Mucosa of descending colon (tissue), 3 donors: ENCODE data around the gene BMP2K. TPM values are rescaled to one million over a fixed set of nuclear protein-coding genes. Genes with fewer than 3 reads are reported as not detected.

Experiments used
- ATAC-seq: fragments of 200-7000 bp; cut with Tn5 transposase; one replicate; pipeline ENCODE4 v1.9.1; 2020; ENCODE audit warnings: mild to moderate bottlenecking, moderate library complexity
- DNase-seq, 3 donors: peaks; one replicate each; pipeline ENCODE4 v3.0.0-alpha.2; 2020
- H3K36me3 ChIP-seq: fragments of 200-600 bp; one replicate; pipeline ENCODE4 v1.8.0; 2021; ENCODE audit warnings: low read depth, mild to moderate bottlenecking
- H3K4me1 ChIP-seq: fragments of 200-600 bp; one replicate; pipeline ENCODE4 v1.8.0; 2021; ENCODE audit warnings: low read depth, mild to moderate bottlenecking
- H3K4me3 ChIP-seq: fragments of 200-600 bp; one replicate; pipeline ENCODE4 v1.8.0; 2021; ENCODE audit warnings: mild to moderate bottlenecking
- H3K9me3 ChIP-seq: fragments of 200-600 bp; one replicate; pipeline ENCODE4 v1.8.0; 2021; ENCODE audit warnings: mild to moderate bottlenecking
- intact Hi-C, 2 donors: fragments of 100-400 bp; cut with DNase I in 1 of 2; cut with micrococcal nuclease in 1 of 2; formaldehyde crosslinking; loops; one replicate each; pipeline versions ENCODE4 v1.11.0 to v1.11.1; 2022; cut with DNase I, micrococcal nuclease
- long read RNA-seq, 2 donors: library from polyadenylated mRNA; unstranded; transcript quantifications; one replicate each; pipeline ENCODE4 v2.0.0, GENCODE V29; 2019 to 2021
- total RNA-seq, 3 donors: library from RNA; stranded (reverse); fragmentation: NEBNext Ultra II Directional in 2 of 3; extraction: Animal tissue kit (Norgen Biotek cat#: 25700) in 2 of 3; gene quantifications; one replicate each; pipeline versions ENCODE4 v1.2.1 to v1.2.4, GENCODE V29; 2021 to 2023
- TF ChIP-seq, protein P1 (sequence below): fragments of 200-600 bp; IDR thresholded peaks from one replicate; pipeline ENCODE4 v1.8.0; 2022; ENCODE audit warnings: antibody characterized with exemption, mild to moderate bottlenecking
- donor health status: DM: no; HTN: no; CAD: no; lungs with moderate emphysema.
- donor health status: DM: no; HTN: no; CAD: no.
- donor health status: DM: no; HTN: yes; CAD: no.

BMP2K gene
- total RNA-seq: 10 to 100 TPM; 42.5 to 77.1 (median 67.5) TPM
- long read RNA-seq, donor 1, partial matches to known transcripts: 3 of 14 reads
- long read RNA-seq, donor 1, other reads (novel, unspliced or antisense): 6 of 14 reads
- long read RNA-seq, donor 2, partial matches to known transcripts: 0 of 1 reads
- long read RNA-seq, donor 2, other reads (novel, unspliced or antisense): 1 of 1 reads

DNA sequence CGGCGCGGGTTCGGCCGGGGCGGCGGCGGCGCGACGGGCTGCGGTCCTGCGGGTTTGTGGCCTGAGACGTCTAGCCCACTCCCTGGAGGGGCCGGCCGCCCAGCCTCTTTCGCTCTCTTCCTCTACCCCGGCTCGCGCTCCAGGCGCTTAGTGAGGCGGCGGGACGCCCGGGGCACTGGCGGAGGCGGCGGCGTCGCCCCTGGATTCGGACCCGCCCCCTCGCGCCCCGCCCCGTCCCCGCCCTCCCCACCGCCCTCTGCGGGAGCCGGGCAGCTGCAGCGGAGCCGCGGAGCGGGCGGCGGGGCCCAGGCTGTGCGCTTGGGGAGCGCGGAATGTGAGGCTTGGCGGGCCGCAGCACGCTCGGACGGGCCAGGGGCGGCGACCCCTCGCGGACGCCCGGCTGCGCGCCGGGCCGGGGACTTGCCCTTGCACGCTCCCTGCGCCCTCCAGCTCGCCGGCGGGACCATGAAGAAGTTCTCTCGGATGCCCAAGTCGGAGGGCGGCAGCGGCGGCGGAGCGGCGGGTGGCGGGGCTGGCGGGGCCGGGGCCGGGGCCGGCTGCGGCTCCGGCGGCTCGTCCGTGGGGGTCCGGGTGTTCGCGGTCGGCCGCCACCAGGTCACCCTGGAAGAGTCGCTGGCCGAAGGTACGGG is at the start of gene BMP2K:
BMP2K (plus strand) TSS at position 272 of the 650 bp plus-strand sequence; CDS start at position 466, 194 bp downstream.
- TF ChIP-seq, protein P1, sequence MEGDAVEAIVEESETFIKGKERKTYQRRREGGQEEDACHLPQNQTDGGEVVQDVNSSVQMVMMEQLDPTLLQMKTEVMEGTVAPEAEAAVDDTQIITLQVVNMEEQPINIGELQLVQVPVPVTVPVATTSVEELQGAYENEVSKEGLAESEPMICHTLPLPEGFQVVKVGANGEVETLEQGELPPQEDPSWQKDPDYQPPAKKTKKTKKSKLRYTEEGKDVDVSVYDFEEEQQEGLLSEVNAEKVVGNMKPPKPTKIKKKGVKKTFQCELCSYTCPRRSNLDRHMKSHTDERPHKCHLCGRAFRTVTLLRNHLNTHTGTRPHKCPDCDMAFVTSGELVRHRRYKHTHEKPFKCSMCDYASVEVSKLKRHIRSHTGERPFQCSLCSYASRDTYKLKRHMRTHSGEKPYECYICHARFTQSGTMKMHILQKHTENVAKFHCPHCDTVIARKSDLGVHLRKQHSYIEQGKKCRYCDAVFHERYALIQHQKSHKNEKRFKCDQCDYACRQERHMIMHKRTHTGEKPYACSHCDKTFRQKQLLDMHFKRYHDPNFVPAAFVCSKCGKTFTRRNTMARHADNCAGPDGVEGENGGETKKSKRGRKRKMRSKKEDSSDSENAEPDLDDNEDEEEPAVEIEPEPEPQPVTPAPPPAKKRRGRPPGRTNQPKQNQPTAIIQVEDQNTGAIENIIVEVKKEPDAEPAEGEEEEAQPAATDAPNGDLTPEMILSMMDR: no peak
- H3K4me3 ChIP-seq: peak within 1 kb of the TSS; percentile 76
- no peaks in the 10 kb centered on the region for H3K9me3 ChIP-seq
- H3K4me1 ChIP-seq: peaks cover 19% of the 10 kb centered on the region
- ATAC-seq (peak; percentile 90), DNase-seq (peak; percentile 82 to 90 (median 89))
- no peaks in the 10 kb centered on the region for H3K36me3 ChIP-seq
- intact Hi-C loops: loop anchor here in 1 of 2 donors (5.0 to 10.0 kb wide), 2 partner anchors 86 to 131 kb away; no protein-coding TSS in a partner anchor

DNA sequence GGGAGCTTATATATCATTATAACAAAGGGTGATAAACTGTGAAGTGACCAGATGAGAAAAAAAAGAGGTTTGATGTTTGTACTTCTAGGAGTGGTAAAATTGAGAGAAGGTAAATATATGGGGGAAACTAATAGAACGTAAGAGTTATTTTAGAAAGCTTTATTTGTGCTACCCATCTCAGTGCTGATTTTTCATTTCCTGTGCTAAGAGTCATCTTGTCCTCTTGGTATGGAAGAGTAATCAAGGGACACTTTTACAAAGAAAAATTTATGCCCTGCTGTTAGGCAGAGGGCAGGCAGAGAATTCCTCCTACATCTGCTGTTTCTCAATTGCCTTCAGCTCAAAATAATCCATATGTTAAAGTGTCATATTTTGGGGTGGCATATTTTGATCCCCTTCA is 49.6 kb upstream of the BMP2K start:
- no peaks in the 10 kb centered on the region for H3K36me3 ChIP-seq
- TF ChIP-seq, protein P1: no peak
- no peak overlapping the region for H3K4me3 ChIP-seq
- intact Hi-C loops: no loop called here
- ATAC-seq: no peak
- H3K9me3 ChIP-seq: no peaks in the 10 kb centered on the region
- H3K4me1 ChIP-seq: peaks cover 1% of the 10 kb centered on the region
- DNase-seq: no peak

DNA sequence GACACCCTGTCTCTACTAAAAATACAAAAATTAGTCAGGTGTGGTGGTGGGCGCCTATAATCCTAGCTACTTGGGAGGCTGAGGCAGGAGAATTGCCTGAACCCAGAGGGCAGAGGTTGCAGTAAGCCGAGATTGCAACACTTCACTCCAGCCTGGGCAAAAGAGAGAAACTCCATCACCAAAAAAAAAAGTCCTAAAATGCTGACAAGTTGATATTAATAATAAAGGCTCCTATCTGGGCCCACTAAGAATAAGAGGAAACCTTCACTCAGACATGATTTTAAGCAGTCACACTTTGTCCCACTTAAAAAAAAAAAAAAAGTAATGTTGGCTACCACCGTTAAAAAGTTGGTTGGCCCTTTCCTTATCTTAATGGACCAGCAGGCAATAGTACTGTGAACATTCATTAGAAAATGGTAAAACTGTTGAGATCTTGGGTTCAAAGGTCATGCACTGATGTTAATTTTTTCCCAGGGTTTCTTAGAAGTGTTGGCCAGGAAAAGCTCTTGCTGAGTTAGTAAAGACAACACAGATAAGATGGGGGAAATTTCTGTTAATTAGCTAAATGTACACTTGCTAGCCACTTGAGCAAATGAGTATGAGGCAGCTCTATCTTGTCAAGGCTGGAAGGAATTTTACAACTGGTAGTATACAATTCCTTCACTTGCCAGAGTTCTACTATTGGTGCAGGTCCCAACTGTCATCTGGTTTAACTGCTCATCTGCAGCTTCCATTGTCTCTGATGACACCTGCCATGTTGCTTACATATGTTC is 43.6 kb upstream of the BMP2K start:
- DNase-seq (no peak), ATAC-seq (no peak)
- Histone ChIP-seq H3K4me3 (no peak overlapping the region), H3K4me1 (no peaks in the 10 kb centered on the region), H3K36me3 (no peaks in the 10 kb centered on the region), H3K9me3 (no peaks in the 10 kb centered on the region)
- intact Hi-C loops: no loop called here
- TF ChIP-seq, protein P1: no peak

DNA sequence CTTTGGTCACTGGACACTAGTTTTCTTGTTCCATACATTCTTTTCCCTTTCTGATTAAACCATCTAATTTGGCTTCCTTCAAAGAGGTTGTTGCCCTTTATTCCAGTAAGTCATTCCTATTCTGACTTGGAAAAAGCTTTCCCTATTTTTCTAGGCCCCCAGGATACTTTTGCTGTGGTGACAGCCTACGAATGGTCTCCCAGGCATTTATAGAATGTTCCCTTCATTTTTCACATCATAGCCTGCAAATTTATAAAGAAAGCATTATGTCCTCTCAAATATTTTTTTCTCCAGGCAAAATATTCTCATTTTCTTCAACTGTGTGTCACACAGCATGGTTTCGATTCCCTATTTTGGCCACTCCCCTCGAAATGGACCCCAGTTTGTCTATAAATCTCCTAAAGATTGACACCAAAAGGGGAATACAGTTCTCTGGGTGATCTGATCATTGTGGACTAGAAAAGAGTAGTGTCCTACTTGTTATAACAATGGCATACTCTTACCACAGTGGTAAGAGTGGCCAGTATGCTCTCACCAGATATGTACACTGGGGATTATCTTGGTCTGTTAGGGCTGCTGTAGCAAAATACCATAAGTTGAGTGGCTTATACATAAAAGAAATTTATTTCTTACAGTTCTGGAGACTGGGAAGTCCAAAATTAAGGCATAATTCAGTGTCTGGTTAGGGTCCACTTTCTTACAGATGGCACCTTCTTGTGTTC is 41.5 kb upstream of the BMP2K start:
- Histone ChIP-seq H3K36me3 (no peaks in the 10 kb centered on the region), H3K4me1 (no peaks in the 10 kb centered on the region), H3K4me3 (no peak overlapping the region), H3K9me3 (no peaks in the 10 kb centered on the region)
- no peak for ATAC-seq
- DNase-seq: no peak
- TF ChIP-seq, protein P1: no peak
- intact Hi-C loops: no loop called here

DNA sequence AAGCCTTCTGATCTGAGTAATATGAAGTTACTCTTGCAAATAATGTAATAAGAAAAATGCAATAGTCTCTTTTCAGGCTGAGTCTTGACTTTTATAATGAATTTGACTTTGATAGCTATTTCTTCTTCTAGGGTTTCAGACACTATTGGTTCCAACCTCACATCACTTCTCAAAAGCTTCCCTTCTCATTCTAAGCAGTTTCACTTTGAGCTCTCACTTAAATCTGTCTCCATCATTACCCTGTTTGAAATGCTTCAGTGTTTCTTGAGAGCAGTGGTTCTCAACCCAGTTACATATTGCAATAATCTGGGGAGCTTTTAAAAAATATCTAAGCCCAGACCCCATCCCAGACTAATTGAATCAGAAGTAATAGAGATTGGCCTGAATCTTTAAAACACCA is 40.5 kb upstream of the BMP2K start:
- TF ChIP-seq, protein P1: no peak
- Histone ChIP-seq H3K4me1 (no peaks in the 10 kb centered on the region), H3K4me3 (no peak overlapping the region), H3K9me3 (no peaks in the 10 kb centered on the region), H3K36me3 (no peaks in the 10 kb centered on the region)
- ATAC-seq: no peak
- no peak for DNase-seq
- intact Hi-C loops: no loop called here
